HCT116 (cell line): Measurements from ENCODE around the gene DNAAF5. TPM values are rescaled to one million over a fixed set of nuclear protein-coding genes. Genes with fewer than 3 reads are reported as not detected.

Experiments used
- ATAC-seq: fragments of 200-7000 bp; cut with Tn5 transposase; 2 replicates; pipeline ENCODE4 v1.9.1; 2020; ENCODE audit warnings: mild to moderate bottlenecking, moderate library complexity
- BruUV-seq: library from RNA; stranded (reverse); fragments of 400-500 nt; replicated peaks from 2 replicates; lab custom pipeline; 2021; lab: Mats Ljungman, UMichigan
- CTCF ChIA-PET: fragments of 300-600 bp; sonication (Branson Sonifier 250); formaldehyde crosslinking; loops from one replicate; lab custom pipeline; 2021; ENCODE audit warnings: antibody characterized with exemption; lab: Charles Lee
- POLR2A ChIA-PET: fragments of 300-600, 350-600 bp; sonication (Branson Sonifier 250); formaldehyde crosslinking; loops from one replicate; lab custom pipeline; 2021; ENCODE audit warnings: antibody characterized with exemption; lab: Charles Lee
- RAD21 ChIA-PET, 2 experiments: fragments of 300-600 bp; sonication (Branson Sonifier 250); formaldehyde crosslinking; loops; one replicate each; lab custom pipeline; 2023; ENCODE audit warnings: low total read pairs in 2 of 2; ENCODE audit not compliant: uncharacterized antibody in 2 of 2, unreplicated experiment in 2 of 2, low non-redundant PET in 1 of 2; lab: Charles Lee
- DNase-seq: peaks from one replicate; pipeline ENCODE4 v3.0.0-alpha.2; 2010; ENCODE audit warnings: low read depth, low spot score
- H2AFZ ChIP-seq: fragments of 200-600 bp; shearing (Covaris generic), sonication (generic); 2 replicates; pipeline ENCODE4 v1.6.1; 2017; ENCODE audit warnings: low read depth, mixed run types, mixed read lengths, antibody characterized with exemption, low read length; ENCODE audit not compliant: poor library complexity, severe bottlenecking
- H3K27ac ChIP-seq: 2 replicates; pipeline ENCODE4 v1.5.1; 2012; ENCODE audit warnings: low read depth, low read length
- H3K27me3 ChIP-seq: fragments of 200-600 bp; sonication (generic); 2 replicates; pipeline ENCODE4 v1.6.1; 2016; ENCODE audit warnings: mixed run types, low read length, mixed read lengths; ENCODE audit not compliant: insufficient read depth
- H3K36me3 ChIP-seq, 2 experiments: fragments of 200-500 bp in 1 of 2; fragments of 200-600 bp in 1 of 2; sonication (Bioruptor generic) in 1 of 2; sonication (generic) in 1 of 2; 2 replicates each; pipeline versions ENCODE4 v1.5.1 to v1.6.1; 2014 to 2016; ENCODE audit warnings: low read length in 2 of 2, inconsistent platforms in 1 of 2, mixed read lengths in 1 of 2, mixed run types in 1 of 2; ENCODE audit not compliant: insufficient read depth in 2 of 2, control insufficient read depth in 1 of 2
- H3K4me1 ChIP-seq, 2 experiments: fragments of 200-600 bp in 1 of 2; sonication (generic) in 1 of 2; 2 replicates each; pipeline versions ENCODE4 v1.5.1 to v1.6.1; 2012 to 2017; ENCODE audit warnings: low read length in 2 of 2, inconsistent platforms in 1 of 2, mild to moderate bottlenecking in 1 of 2, mixed read lengths in 1 of 2, mixed run types in 1 of 2, moderate library complexity in 1 of 2; ENCODE audit not compliant: insufficient read depth in 2 of 2, control insufficient read depth in 1 of 2
- H3K4me2 ChIP-seq: fragments of 200-600 bp; sonication (generic); 2 replicates; pipeline ENCODE4 v1.6.1; 2017; ENCODE audit warnings: mixed run types, low read length, mixed read lengths
- H3K4me3 ChIP-seq, 2 experiments: fragments of 200-600 bp in 1 of 2; sonication (generic) in 1 of 2; replicated peaks in 1 of 2; 2 replicates each; pipeline ENCODE4 v1.5.1; 2011 to 2016; ENCODE audit warnings: low read length in 2 of 2, control low read depth in 1 of 2, low read depth in 1 of 2, mild to moderate bottlenecking in 1 of 2, mixed read lengths in 1 of 2, mixed run types in 1 of 2
- H3K79me2 ChIP-seq: fragments of 200-600 bp; sonication (generic); 2 replicates; pipeline ENCODE4 v1.6.1; 2017; ENCODE audit warnings: mild to moderate bottlenecking, mixed run types, low read length, moderate library complexity, mixed read lengths; ENCODE audit not compliant: insufficient read depth
- H3K9ac ChIP-seq: fragments of 200-600 bp; sonication (generic); 2 replicates; pipeline ENCODE4 v1.6.1; 2016; ENCODE audit warnings: low read length, mixed read lengths
- H3K9me2 ChIP-seq: fragments of 200-600 bp; sonication (generic), shearing (Covaris generic); 2 replicates; pipeline ENCODE4 v1.6.1; 2017; ENCODE audit warnings: mixed run types, mild to moderate bottlenecking, moderate library complexity; ENCODE audit not compliant: insufficient read depth
- H3K9me3 ChIP-seq, 2 experiments: fragments of 200-500 bp in 1 of 2; fragments of 200-600 bp in 1 of 2; sonication (Bioruptor generic) in 1 of 2; sonication (generic) in 1 of 2; 2 replicates each; pipeline ENCODE4 v1.6.1; 2014 to 2017; ENCODE audit warnings: low read length in 2 of 2, mixed read lengths in 2 of 2, inconsistent platforms in 1 of 2, low read depth in 1 of 2, mild to moderate bottlenecking in 1 of 2, mixed run types in 1 of 2, moderate library complexity in 1 of 2; ENCODE audit not compliant: control insufficient read depth in 1 of 2, insufficient read depth in 1 of 2
- H4K20me1 ChIP-seq: fragments of 200-600 bp; sonication (generic), shearing (Covaris generic); 2 replicates; pipeline ENCODE4 v1.6.1; 2017; ENCODE audit warnings: mixed run types, mild to moderate bottlenecking, moderate library complexity; ENCODE audit not compliant: insufficient read depth
- ATF3 ChIP-seq: IDR thresholded peaks from 2 replicates; pipeline ENCODE4 v1.6.1; 2012
- CBX3 ChIP-seq: IDR thresholded peaks from 2 replicates; pipeline ENCODE4 v1.6.1; 2012; ENCODE audit warnings: low read depth
- EGR1 ChIP-seq: IDR thresholded peaks from 2 replicates; pipeline ENCODE4 v1.6.1; 2012; ENCODE audit warnings: low read depth
- EZH2 ChIP-seq: fragments of 200-600 bp; sonication (generic); IDR thresholded peaks from 2 replicates; pipeline ENCODE4 v1.6.1; 2017; ENCODE audit warnings: antibody characterized with exemption, mixed run types
- EZH2phosphoT487 ChIP-seq: fragments of 200-600 bp; IDR thresholded peaks from 2 replicates; pipeline ENCODE4 v1.6.1; 2018; ENCODE audit warnings: antibody characterized with exemption, borderline replicate concordance
- FOSL1 ChIP-seq: IDR thresholded peaks from 2 replicates; pipeline ENCODE4 v1.6.1; 2012; ENCODE audit warnings: low read depth
- JUND ChIP-seq: IDR thresholded peaks from 2 replicates; pipeline ENCODE4 v1.6.1; 2012
- POLR2A ChIP-seq: IDR thresholded peaks from 2 replicates; pipeline ENCODE4 v1.7.0; 2011; ENCODE audit warnings: borderline replicate concordance; ENCODE audit not compliant: insufficient read depth, insufficient read length; ENCODE audit errors: extremely low read depth
- POLR2AphosphoS5 ChIP-seq: IDR thresholded peaks from 2 replicates; pipeline ENCODE4 v1.6.1; 2011; ENCODE audit warnings: mild to moderate bottlenecking, low read depth, low read length, moderate library complexity
- RAD21 ChIP-seq: IDR thresholded peaks from 2 replicates; pipeline ENCODE4 v1.6.1; 2012; ENCODE audit warnings: low read depth, mild to moderate bottlenecking
- SIN3A ChIP-seq: IDR thresholded peaks from 2 replicates; pipeline ENCODE4 v1.6.1; 2012; ENCODE audit warnings: low read depth
- SRF ChIP-seq: IDR thresholded peaks from 2 replicates; pipeline ENCODE4 v1.6.1; 2012; ENCODE audit warnings: low read depth
- YY1 ChIP-seq: IDR thresholded peaks from 2 replicates; pipeline ENCODE4 v1.6.1; 2011; ENCODE audit warnings: low read length, low read depth, moderate library complexity, mild to moderate bottlenecking; ENCODE audit not compliant: insufficient replicate concordance; ENCODE audit errors: extremely low read depth
- ZBTB33 ChIP-seq: IDR thresholded peaks from 2 replicates; pipeline ENCODE4 v1.6.1; 2011; ENCODE audit warnings: mild to moderate bottlenecking, low read length, moderate library complexity; ENCODE audit not compliant: insufficient replicate concordance; ENCODE audit errors: extremely low read depth
- ZFX ChIP-seq: fragments of 450-650 bp; IDR thresholded peaks from 2 replicates; pipeline ENCODE4 v1.6.1; 2017
- ZNF274 ChIP-seq: fragments of 200-500 bp; sonication (Bioruptor generic); IDR thresholded peaks from 2 replicates; pipeline ENCODE4 v1.6.1; 2014; ENCODE audit warnings: mild to moderate bottlenecking, low read depth, low read length, inconsistent platforms
- intact Hi-C: fragments of 100-400 bp; cut with micrococcal nuclease; formaldehyde crosslinking; loops from 2 replicates; pipeline ENCODE4 v1.10.0; 2022
- total RNA-seq: library from RNA; stranded (reverse); gene quantifications from one replicate; pipeline ENCODE4 v1.2.1, GENCODE V29; 2021; ENCODE audit not compliant: unreplicated experiment
- TF ChIP-seq, protein P1 (sequence below): IDR thresholded peaks from 2 replicates; pipeline ENCODE4 v1.6.1; 2012

The DNAAF5 gene
- total RNA-seq, 1 experiment from 2014 or later, result 69.4 TPM

GRCh38 chr7:712381-713138 lies 13.9 kb upstream of the DNAAF5 start:
- CTCF ChIA-PET, result no interaction called here
- H3K27ac ChIP-seq, result no peak overlapping the region
- no peak for TF ChIP-seq RAD21
- TF ChIP-seq SIN3A, result no peak
- no peak for TF ChIP-seq JUND
- no peak for TF ChIP-seq POLR2AphosphoS5
- TF ChIP-seq EGR1, result no peak
- TF ChIP-seq, protein P1, sequence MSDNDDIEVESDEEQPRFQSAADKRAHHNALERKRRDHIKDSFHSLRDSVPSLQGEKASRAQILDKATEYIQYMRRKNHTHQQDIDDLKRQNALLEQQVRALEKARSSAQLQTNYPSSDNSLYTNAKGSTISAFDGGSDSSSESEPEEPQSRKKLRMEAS, result no peak
- TF ChIP-seq ATF3, result no peak
- no peak for TF ChIP-seq EZH2
- TF ChIP-seq ZBTB33, result no peak
- no peak for TF ChIP-seq ZNF274
- no peak for TF ChIP-seq FOSL1
- no peak for TF ChIP-seq YY1
- no peak for TF ChIP-seq ZFX
- no peak for TF ChIP-seq CBX3
- TF ChIP-seq SRF, result no peak
- no peak for TF ChIP-seq EZH2phosphoT487
- TF ChIP-seq POLR2A, result no peak
- no peak overlapping the region for H3K4me3 ChIP-seq
- RAD21 ChIA-PET, result no interaction called here
- H3K36me3 ChIP-seq, result no peaks in the 10 kb centered on the region; a peak in 1 of 4 replicates
- H4K20me1 ChIP-seq, result no peaks in the 10 kb centered on the region
- POLR2A ChIA-PET, result no interaction called here
- H3K79me2 ChIP-seq, result no peaks in the 10 kb centered on the region
- no peak for ATAC-seq
- H3K9me3 ChIP-seq, result no peaks in the 10 kb centered on the region; a peak in 1 of 4 replicates
- no peak overlapping the region for H3K9ac ChIP-seq
- BruUV-seq, result no TSS peak
- intact Hi-C loops, result no loop called here
- no peak overlapping the region for H3K4me2 ChIP-seq
- H2AFZ ChIP-seq, result no peak overlapping the region
- H3K4me1 ChIP-seq, result no peaks in the 10 kb centered on the region
- H3K27me3 ChIP-seq, result no peaks in the 10 kb centered on the region
- no peak for DNase-seq
- H3K9me2 ChIP-seq, result no peaks in the 10 kb centered on the region
